Peyer's patch (tissue), 4 donors: ENCODE results near the gene ARHGEF39.

Experiments used
- CTCF ChIP-seq, 6 experiments: fragments of 450-650 bp in 4 of 6; fragments of 200-600 bp in 2 of 6; sonication (generic) in 1 of 6; IDR thresholded peaks; one replicate each; pipeline ENCODE4 v1.5.1; 2017 to 2019; ENCODE audit warnings: antibody characterized with exemption in 6 of 6, mild to moderate bottlenecking in 3 of 6, moderate library complexity in 1 of 6
- POLR2A ChIP-seq, 2 donors: fragments of 450-650 bp; IDR thresholded peaks; one replicate each; pipeline ENCODE4 v1.5.1; 2017; ENCODE audit warnings: antibody characterized with exemption in 2 of 2, mild to moderate bottlenecking in 2 of 2, moderate library complexity in 2 of 2

- TF ChIP-seq CTCF (IDR thresholded peaks at IDR 0.05) (no peak), POLR2A (IDR thresholded peaks at IDR 0.05) (no peak)
These were observed 37.4 kb downstream of the ARHGEF39 start for GRCh38 chr9:35627575-35627974.
